Germinal center (tissue), 1 donor: ENCODE results near the gene UGGT2.
A peak's percentile ranks its signal among the peaks of the same experiment; 100 is the strongest.
"Not testable (repeated sequence)": the region's sequence is repeated elsewhere in the genome, so short reads cannot be mapped to it uniquely, and the experiment has no call there.

Source experiments
- DNase-seq: peaks from one replicate; pipeline ENCODE4 v3.0.0; 2012; ENCODE audit warnings: mixed read lengths, low spot score

UGGT2 gene

DNA sequence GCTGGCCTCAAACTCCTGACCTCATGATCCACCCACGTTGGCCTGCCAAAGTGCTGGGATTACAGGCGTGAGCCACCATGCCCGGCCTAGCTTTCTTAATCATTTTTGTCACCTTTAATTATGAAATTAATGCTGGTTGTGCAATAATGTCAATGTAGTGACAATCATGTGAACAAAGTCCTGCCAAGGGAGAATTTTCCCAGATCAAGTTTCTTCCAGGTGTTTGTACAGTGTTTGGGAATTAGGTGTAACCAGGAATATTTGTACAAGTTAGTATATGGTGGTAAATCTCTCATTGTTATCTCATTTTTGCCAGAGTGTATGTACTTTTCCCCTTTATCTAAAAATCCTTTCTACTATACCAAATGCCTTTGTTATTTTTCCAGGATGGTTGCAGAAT is 171.1 kb downstream of the UGGT2 start:
- DNase-seq: no peak

DNA sequence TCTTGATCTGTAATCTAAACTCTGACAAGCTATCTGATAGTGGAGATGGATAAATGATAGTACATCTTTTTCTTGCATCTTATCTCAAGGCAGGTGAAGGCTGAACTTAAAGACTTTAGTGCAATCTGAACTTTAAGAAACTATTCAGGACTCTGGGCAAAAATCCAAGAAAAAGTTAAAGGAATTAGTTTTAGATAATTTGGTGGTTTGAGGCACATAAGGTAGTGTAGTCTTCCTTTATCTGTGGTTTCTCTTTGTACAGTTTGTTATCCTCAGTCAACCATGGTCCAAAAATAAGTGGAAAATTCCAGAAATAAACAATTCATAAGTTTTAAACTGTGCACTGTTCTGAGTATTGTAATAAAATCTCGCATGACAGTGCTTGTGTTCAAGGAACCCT is 172.9 kb downstream of the UGGT2 start:
- no peak for DNase-seq

DNA sequence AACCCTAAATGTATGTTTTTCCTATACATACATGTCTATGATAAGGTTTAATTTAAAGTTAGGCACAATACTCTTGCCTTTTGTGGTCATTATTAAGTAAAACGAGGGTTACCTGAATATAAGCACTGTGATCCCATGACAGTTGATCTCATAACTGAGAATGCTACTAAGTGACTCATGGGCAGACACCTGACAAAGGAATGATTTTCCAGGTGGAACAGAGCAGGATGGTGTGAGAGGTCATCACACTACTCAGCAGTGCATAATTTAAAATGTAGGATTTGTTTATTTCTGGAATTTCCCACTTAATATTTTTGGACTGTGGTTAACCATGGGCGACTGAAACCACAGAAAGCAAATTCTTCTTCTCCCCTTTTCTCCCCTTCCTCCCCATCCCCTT is 178.9 kb downstream of the UGGT2 start:
- no peak for DNase-seq

DNA sequence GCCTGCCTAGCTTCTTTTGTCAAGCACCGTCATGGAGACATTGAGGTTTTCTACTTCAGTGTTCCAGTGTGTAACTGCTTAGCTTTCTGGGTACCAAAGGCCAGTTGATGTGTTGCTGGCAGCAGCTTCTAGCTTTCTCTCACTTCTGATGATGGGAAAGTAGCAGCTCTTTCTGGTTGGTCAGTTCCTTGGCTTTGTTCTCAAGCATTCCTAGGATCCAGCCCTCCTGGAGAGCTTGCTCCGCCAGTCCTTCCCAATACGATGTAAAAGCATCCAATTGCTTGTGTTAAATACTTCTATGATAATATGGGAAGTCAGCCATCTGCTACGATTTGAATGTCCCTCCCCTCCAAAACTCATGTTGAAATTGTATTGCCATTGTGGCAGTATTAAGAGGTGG is 182.8 kb downstream of the UGGT2 start:
- no peak for DNase-seq

DNA sequence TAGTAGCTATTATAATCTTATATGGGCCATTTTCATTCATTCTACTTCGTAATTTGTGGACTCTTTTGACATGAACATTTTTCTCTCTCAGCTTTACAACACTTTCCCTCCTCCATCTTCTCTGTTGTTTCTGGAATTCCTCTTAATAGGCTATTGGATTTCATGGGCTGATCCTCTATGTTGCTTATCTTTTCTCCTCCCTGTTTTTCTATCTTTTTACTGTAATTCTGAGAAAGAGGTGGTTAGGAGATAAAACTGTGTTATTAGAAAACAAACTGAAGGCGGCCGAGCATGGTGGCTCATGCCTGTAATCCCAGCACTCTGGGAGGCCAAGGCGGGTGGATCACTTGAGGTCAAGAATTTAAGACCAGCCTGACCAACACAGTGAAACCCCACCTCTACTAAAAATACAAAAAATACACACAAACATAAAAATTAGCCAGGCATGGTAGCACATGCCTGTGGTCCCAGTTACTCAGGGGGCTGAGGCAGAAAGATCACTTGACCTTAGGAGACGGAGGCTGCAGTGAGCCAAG is 188.1 kb downstream of the UGGT2 start:
- DNase-seq: no peak

DNA sequence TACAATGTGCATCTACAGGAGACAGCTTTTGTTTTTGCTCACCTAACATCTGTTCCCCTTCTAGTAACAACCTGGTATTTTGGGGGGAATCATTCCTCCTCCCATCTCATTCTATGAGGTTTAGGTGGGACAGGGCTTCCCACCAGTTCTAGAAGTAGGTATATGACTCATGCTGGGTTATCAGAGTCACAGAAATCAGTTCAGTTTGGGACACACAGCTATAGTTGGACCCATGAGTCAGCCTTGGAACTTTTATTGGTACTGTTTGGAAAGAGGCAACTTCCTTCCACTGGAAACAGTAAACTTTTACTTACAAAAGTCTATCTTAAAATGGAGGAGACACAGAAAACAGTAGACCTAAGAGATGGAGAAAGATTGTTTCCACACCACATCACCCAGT is 190.8 kb downstream of the UGGT2 start:
- DNase-seq: no peak

DNA sequence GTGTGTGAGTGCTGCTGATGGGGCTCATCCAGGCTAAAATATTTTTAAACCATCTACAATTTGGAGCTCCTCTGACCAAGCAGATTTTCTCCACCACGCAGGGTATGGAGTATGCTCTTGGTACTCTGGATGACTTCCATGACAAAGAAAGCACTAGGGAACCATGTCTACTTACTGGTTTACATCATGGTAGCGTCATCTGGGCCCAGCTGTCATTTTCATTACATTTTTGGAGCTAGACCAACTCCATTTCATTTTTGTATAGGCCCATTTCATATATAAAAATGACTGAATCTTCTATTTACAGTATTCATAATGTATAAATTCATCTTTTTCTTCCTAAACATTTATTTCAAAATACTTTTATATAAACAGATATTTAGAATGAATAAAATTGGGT is 191.9 kb downstream of the UGGT2 start:
- DNase-seq: no peak

DNA sequence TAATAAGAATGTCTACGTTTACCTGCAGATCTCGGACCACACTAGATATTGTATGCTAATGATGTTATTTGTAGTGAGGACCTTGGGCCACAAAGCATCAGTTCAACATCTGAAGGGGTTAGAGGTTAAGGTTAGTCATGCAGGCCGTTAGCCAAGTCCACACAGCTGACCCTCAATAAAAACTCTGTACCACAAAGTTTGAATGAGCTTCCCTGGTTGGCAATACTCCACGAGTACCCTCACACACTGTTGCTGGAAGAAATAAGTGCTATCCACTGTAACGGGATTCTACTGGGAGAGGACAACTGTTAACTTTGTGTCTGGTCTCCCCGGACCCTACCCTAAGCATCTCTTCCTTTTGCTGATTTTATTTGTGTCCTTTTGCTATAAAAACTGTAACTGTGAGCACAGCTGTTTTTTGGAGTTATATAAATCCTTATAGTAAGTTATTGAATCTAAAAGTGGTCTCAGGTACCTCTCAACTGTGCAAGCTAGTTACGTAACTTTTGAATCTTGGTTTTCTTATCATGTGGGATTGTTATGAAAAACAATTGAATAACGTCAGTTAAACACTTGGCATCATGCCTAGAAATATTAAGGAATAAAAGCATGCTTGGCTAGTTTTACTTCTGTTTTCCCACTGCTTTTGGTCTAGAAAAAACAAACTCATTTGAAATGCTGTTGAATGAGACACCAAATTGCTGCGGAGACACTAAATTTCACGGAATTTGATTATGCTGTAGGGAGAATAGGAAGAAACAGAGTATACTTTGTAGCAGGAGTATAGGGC is 194.7 kb downstream of the UGGT2 start:
- DNase-seq: no peak

DNA sequence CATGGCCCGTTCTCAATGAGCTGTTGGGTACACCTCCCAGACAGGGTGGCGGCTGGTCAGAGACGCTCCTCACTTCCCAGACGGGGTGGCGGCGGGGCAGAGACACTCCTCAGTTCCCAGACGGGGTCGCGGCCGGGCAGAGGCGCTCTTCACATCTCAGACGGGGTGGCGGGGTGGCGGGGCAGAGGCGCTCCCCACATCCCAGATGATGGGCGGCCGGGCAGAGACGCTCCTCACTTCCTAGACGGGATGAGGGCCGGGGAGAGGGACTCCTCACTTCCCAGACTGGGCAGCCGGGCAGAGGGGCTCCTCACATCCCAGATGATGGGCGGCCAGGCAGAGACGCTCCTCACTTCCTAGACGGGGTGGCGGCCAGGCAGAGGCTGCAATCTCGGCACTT is 207.5 kb downstream of the UGGT2 start:
- DNase-seq: not testable (repeated sequence)

DNA sequence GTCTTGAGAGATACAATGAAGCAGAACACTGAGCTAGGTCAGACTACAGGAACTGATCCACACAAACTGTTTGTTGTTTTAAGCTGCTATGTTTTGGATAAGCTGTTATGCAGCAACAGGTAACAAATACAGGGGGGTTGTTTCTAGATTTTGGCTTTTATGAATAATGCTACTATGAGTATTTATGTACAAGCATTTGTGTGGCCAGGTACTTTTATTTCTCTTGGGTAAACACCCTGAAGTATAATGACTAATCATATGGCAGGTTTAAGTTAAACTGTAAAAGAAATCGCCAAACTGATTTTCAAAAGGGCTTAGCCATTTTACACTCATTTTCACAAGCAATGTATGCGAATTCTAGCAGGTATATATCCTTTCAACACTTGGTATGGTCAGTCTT is 210.3 kb downstream of the UGGT2 start:
- no peak for DNase-seq

DNA sequence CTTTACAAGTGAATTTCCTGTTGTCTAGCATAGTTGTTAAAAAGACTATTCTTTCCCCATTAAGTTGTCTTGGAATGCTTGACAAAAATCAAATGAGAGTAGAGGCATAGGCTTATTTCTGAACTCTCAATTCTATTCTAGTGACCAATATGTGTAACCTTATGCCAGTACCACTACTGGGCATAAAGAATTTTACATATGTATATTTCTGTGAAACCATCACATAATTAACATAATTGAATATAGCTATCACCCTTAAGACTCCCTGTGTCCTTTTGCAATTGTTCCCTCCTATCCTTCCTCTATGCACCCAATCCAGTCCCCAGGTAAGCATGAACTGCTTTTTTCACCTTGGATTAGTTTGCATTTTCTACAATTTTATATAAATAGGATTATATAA is 211.3 kb downstream of the UGGT2 start:
- no peak for DNase-seq

DNA sequence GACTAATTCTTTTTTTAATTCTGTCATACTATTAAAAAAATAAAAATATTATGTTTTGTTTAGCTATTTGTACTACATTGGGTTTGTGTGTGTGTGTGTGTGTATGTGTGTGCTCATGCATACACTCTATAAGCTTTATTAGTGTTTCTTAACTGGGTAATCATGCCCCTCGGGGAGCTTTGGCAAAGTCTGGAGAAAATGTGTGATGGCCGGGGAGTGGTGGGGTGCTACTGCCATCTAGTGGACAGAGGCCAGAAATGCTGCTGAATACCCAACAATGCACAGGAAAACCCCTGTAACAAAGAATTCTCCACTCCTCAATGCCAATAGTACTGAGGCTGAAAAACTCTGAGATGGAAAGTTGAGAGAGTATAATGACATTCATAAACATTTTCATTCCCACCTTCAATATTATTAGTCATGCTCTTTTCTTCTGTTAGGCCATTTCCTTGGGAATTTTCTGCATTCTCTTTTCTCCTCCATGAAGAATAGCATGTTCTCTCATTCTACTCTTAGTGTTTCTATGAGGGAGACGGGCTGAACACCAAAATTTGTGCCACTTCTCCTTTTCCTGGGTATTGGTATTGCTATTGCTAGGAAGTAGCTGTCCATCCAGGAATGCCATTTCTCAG is 219.0 kb downstream of the UGGT2 start:
- DNase-seq: peak; percentile 68

DNA sequence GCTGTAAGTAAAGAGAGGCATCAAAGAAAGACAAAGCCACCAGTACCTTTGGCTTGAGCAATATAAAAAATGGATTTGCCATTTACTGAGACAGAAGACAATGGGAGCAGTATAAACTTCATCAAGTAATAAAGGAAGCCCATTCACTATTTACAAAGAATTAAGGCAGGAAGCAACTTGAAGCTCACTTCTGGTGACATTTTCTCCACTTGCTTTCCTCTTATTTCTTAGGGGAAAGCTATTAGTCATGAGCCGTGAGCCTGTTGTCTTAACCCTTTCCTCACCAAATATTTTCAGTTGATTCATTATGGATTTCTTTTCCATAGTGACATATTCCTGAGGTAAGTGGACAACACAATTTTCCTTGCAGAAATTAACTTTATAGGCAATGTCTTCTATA is 219.5 kb downstream of the UGGT2 start:
- DNase-seq: no peak

DNA sequence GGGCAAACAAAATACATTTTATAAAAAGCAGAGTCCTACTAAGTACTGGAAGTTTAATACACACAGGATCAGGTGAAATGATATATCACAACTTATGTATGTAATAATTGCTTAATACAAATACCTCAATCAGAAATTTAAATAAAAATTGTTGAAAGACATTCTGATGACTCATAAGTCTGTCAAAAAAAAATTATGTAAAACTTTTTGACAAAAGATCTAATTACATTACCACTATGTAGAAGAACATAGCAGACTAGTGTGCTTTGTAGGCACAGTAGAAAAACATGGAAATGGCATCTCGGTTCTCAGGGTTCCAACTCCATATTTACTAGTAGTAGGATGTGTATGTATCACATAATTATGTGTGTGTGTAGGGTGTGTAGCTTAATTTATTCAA is 220.1 kb downstream of the UGGT2 start:
- DNase-seq: no peak

DNA sequence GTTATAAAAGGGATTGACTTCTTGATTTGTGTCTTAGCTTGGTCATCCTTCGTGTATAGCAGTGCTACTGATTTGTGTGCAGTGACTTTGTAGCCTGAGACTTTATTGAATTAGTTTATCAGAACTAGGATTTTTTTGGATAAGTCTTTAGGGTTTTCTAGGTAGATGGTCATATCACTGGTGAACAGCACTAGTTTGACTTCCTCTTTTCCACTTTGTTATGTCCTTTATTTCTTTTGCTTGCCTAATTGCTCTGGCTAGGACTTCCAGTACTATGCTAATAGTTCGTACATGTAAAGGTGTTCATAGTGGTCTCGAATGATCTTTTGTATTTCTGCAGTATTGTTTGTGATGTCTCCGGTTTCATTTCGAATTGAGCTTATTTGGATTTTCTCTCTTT is 230.9 kb downstream of the UGGT2 start:
- DNase-seq: no peak

DNA sequence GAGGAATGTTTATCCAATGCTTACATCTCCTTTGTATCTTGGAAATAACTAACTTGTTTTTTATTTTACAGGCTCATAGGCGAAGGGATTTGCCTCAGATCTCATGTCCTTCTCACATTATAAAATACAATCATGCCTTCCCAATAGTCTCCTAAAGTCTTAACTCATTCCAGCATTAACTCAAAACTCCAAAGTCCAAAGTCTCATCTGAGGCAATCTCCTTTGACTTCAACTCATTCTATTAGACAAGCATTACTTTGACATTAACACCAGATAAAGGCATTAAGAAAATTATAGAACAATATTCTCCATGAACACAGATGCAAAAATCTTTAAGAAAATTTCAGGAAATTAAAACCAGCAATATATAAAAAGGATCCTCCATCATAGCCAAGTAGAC is 238.7 kb downstream of the UGGT2 start:
- no peak for DNase-seq

DNA sequence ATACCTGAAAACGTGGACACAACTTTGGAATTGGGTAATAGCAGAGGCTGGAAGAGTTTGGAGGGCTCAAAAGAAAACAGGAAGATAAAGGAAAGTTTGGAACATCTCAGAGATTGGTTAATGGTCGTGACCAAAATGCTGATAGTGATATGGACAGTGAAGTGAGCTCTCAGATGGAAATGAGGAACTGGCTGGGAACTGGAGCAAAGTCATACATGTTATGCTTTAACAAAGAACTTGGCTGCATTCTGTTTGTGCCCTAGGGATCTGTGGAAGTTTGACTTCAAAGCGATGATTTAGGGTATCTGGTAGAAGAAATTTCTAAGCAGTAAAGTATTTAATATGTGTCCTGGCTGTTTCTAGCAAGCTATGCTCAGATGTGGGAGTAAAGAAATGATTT is 240.1 kb downstream of the UGGT2 start:
- no peak for DNase-seq

DNA sequence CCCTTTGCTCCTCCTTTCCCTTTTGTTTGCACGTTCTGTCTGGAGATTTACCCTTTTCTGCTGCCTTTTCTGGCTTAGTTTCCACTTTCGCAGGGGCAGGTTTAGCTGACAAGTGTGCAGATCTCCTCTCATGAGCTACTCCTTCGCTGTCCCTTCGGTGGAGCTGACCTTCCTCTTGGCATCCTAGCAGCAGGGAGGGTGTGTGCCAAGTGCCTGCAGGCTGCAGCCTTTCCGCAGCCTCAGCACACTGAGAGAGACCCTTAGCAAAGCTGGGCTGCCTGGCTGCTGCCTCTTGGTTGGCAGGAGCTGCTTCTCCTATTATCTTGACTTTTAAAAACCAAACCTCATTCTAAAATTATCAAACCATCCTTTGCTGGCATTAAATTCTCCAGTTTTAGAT is 243.8 kb downstream of the UGGT2 start:
- DNase-seq: no peak

DNA sequence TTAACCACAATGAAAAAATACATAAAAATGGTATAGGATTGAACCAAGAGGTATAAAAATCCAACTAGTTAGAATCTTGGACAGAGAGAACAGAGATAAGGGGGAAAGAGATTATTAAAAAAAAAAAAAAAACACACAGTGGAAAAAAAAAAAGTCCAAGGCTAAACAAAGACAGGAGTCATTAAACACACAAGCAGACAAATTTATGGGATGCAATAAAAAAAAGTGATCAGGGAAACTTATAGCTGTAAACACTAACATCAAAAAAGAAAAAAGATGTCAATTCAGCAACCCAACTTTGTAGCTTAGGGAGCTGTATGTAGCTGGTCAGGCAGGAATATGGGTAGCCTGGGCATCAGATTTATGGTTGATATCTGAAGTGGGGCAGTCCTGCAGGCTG is 247.3 kb downstream of the UGGT2 start:
- no peak for DNase-seq

DNA sequence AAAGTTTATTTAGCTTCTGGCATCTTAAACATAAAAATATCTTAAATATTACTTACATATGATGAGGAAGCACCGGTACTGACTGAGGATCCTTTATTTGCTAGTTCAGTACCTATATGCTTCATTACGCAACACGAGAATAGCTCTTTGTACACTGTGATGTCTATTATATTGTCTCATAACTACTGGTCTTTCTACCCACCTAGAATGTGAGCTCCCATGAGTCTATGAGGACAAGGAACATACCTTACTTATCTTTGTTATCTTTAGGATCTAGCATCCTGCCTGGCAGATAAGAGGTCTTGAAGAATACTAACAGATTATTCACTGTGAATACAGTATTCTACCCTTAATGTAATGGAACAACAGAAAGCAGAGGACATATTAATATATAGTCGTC is 251.4 kb downstream of the UGGT2 start:
- DNase-seq: no peak

DNA sequence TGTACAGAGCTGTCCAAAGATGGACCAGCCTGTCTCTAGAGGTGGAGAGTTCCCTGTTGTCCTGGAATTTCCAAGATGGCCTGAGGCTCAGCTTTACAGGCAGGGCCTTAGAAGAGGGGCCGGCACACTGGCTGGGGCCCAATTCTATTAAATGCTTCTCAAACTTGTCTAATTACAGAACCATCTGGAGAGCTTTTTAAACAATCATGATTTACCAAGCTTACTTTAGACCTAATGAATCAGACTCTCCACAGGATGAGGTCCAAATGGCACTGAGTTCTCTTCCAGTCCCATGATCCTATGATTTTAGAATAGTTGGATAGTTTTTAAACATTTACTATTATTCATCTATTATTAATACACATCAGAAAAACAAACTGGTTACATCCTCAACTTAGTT is 252.8 kb downstream of the UGGT2 start:
- no peak for DNase-seq

DNA sequence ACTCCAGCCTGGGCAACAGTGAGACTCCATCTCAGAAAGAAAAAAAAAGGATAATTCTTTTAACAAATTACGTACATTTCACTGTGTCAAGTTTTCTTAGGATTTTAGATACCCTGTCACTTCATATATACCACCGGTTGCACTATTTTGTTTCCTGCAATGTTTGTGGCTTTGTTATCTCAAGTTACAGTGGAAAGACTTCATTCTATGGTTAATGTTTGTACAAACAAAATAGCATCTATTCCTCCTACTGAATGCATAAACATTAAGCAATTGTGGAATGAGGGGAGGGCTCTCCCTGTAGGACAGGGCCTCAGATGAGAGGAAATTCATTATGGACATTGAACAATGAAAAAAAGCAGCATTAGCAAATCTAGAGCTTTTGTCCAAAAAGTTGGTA is 256.2 kb downstream of the UGGT2 start:
- DNase-seq: no peak

DNA sequence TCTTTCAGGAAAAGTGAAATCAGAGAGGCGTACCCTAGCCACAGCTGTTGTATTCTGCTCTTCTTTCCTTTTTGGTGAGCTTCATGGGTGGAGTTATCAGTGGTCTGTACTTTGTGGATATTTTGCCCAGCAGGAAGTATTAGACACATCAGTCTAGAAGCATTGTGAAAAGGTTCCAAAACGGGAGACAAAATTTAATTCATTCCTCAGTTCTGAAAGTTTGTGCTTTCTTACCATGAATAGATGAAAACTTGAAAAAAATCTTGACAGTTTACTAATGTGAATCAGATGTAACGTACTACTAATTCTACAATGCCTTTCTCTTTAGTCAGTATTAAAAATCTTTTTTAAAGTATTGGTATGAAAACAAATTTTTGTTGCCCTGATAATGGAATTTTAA is 259.4 kb downstream of the UGGT2 start:
- no peak for DNase-seq

DNA sequence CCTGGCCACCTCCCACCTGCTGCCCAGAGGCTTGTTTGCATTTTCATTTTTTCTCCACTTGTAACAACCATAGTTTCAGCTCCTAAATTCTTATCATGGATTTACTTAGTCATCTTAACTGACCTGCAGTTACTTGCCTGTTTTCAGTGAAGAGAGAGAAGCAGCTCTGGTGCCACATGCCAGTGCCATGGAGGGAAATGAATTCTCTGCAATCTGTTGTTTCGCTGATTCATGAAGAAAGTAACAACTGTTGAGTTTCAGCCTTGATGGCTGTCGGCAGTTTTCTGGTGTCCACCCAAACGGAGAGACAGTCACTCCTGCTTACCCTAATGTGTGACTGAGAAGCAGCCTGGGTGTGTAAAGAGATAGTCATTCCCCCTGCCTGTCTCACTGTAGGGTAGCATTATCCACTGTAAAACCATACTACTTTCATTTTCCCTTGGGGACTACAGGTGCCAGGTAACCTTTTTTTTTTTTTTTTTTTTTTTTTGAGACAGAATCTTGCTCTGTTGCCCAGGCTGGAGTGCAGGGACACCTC is 260.1 kb downstream of the UGGT2 start:
- no peak for DNase-seq
